ELR (cell line): ENCODE measurements around the gene MRPS23.
A peak's percentile ranks its signal among the peaks of the same experiment; 100 is the strongest.

Source experiments
- DNase-seq: peaks from one replicate; pipeline ENCODE4 v3.0.0-alpha.2; 2015; ENCODE audit warnings: low read depth

The MRPS23 gene

DNA sequence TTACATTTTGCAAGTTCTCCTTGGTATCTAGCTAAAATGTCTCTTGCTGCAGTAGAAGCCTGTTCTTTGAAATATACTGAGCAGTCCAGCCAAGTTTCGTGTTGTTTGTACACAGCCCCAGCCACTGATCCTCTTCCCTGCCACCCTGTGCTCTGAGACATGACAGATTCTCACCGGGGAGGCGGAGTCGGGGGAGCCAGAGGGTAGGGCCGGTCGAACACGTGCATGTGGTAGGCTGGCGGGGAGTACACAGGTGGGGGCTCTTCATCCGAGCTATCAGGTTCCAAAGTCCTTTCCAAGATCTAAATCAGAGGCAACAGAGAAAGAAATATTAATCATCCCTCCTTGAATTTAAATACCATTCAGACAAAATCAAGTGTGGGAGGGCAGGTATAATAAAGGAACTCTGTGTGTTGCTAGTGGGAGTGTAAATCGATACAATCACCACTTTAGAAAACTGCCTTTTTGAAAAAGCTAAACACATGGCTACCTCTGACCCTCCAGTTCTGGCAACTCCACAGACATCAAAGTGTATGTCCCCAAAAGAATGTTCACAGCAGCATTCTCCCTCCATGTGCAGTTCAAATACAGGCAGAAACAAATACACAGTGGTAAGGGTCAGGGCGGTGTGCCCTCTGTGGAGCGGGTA, 29.7 kb upstream of the MRPS23 start:
- peak; percentile 55 for DNase-seq

DNA sequence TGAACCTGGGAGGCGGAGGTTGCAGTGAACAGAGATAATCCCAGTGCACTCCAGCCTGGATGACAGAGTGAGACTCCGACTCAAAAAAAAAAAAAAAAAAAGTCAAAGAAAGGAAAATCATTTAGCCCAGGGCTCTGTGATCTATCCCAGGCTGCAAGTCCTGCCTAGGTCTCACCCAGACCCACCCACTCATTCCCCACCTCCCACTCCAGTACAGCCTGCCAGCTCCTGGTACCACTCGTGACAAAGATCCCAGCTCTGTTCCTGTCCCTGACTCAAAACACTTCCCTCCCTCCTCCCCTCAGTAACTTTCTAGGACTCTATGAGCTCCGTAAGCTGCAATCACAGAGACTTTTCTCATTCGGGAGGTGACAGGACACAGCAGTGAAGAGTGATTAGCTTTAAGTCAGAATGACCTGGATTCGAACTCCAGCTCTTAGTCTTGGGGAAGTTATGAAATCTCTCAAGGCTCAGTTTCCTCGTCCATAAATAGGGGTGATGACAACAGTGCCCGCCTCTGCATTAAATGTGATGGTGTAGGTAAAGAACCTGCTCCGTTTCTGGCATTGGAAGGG, 28.0 kb upstream of the MRPS23 start:
- no peak for DNase-seq

DNA sequence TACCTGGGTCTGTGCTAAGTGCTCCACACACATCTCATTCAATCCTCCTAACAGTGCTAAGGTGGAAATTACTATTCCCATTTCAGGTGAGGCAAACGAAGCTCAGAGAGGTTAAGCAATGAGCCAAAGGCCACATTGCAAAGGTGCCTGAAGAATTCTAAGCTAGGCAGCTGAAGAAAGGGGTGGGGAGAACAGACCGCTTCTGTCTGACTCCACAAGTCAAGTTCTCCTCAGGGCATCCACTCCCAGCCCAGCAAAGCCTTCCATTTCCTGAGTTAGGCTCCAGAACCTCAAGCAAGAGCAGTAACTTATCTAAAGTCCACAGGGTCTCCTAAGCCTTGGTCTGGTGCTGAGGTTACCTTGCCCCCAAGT, 27.0 kb upstream of the MRPS23 start:
- DNase-seq: peak; percentile 36

DNA sequence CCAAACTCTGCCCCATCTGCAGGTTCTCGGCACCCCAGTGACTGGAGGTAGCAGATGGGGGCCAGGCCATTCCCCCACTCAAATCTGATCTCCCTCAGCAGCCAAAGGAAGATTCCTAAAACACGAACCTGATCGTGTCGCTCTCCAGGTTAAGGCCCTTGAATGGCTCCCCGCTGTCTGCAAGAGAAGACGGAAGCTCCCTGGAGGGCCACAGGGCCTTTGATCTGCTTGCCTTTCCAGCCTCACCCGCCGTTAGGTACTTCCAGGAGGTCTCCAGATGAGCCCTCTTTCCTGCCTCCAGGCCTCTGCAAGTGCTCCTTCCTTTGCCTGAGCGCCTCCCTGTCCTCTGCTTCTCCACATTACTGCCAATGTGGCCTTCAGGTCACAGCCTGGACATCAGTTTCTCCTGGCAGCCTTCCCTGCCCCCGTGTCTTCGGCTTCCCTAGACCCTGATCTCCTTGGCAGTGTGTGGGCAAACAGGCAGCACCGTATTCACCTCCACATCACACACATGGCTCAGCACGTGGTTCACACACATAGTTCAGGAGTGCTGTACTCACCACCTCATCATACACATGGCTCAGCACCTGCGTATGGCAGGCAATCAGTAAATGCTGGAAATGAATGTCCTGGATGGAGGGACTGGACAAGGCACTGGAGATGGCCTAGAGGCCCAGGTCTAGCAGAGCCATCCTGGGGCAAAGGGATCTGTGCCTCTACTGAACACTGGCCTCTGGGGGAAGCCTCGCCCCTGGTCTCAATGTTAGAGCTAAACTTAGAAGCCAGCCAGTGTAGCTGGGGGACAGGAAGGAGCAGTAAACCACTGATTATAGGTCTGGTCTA, 26.4 kb upstream of the MRPS23 start:
- DNase-seq: peak; percentile 58

DNA sequence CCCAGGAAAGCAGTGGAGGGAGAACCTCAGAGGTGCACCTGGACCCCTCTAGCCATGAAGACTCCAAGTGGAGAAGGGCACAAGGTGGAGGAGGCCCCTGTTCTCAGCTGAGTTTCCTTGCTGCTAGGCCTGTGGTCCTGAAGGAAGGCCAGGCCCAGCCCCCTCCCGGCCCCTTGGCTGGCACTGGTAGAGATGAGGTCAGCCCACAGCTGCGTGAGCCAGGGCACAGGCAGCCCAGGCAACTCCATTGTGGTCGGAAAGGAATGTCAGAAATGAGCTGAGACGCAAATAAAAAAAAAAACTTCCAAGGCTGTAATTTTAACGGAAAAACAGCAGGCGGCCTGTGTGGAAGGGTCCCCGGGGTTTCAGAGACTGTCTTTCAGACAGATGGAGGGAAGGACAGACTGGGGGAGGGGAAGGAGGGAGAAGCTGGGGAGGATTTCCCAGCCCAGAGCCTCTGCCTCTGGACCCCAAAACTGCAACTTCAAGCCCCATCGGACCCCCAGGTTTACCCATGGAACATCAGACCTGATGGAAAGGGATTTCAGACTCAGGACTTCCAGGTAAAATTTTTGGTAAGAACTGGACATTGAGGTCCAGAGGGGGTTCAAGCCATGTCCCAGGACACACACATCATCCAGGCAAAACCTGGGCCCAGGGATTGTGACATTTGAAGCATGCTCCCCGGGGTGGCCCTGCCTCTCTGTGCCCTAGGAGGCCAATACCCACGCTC, 25.6 kb upstream of the MRPS23 start:
- DNase-seq: peak; percentile 99

DNA sequence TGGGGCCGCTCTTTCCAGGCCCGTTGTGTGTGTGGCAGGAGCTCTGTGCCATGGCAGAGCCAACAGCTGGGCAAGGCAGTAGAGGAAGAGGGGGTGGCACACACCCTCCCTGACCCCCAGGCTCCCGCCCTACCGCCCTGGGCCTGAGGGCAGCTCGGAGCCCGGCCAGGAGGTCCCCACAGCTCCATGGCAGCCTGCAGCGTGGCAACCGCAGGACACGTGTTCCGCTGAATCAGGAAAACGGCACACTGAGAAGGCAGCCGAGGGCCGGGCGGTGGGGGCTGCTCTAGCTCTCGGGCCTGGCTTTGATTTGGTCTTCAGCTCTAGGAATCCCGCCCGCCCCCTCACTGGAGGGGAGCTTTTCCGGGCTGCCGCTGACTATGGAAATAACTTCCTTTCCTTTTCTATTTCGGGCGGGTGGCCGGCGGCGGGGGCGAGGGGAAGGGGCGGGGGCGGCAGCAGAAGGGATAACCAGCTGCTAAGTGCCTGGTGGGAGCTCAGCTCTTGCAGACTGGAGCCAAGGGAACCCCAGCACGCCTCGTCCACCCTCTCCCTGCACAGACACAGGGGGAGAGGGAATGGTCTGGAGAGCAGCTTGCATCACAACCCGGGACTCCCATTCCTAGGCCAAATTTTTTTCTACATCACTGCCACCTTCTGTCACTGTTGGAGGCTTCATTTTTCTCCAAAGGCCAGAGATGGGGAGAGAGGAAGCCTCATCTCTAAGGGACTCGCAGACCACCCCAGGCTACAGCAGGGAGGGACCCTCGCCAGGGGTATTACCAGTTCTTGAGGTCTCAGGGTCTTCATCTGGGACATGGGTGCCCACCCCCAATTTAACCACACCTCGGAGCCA, 24.8 kb upstream of the MRPS23 start:
- peak; percentile 97 for DNase-seq

DNA sequence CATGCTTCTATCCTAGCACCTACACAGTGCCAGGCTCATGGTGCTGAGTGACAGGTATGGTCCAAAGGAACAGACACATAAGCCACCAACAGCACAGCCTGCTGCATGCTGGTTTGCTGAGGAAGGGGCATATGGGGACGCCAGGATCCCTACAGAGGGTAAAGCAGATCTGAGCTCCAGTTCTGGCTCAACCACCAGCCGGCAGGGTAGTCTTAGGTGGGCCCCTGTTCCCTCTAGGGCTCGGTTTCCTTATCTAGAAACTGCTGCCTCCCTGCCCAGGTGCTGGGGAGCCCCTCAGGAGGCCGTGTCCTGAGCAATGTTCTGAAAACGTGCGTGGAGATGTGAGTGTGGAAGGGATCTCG, 24.2 kb upstream of the MRPS23 start:
- DNase-seq: no peak

DNA sequence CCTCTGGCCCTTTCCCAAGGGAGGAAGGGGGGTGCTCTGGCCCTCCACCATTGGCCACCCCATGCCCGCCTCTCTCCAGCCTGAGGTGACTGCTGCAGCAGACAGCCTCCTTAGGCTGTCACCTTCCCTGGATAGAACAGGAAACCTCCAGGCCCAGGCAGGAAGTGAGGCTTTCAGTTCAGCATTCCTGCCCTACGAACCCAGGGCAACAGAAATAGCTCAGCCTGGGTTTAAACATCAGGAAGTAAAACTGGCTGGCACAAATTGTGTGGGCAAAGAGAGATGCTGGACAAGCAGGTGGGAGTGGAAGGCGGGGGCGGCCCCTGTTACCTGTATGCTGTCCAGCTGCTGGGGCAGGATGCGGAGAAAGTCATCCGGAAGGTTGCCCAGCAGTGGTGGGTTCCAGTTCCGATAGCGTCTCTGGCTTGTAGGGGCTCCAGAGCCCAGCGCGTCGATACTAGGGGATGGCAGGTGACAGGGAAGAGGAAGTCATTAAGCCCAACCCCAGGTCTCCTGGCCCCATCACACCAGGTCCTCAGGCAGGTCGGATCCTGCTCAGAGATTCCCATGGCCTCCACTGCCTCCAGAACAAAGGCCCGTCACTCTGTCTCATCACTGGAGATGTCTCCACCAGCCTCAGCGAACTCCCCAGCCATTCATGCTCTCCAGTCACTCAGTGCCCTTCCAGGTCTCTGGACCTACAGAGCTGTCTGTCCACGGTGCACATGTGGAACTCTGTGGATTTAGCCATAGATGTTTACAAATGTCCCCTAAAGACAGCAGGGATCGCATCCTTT, 23.6 kb upstream of the MRPS23 start:
- DNase-seq: peak; percentile 61

DNA sequence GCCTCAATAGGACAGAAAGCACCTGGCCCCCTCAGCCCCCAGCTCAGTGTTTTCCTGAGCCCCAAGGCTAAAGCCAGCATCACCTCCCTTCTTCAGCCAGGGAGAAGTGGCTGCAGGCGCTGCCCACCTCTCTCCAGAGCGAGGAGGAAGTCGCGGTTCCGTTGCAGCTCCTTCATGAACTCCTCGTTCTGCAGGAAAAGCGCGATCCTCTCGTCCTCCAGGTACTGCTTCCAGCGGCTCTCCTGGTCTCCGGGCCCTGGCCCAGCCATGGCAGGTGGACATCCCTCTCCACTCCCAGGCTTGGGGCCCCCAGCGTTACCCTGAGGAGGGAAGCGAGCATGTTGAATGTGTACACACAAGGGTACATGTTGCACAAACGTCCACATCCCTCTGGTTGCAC, 22.7 kb upstream of the MRPS23 start:
- no peak for DNase-seq

DNA sequence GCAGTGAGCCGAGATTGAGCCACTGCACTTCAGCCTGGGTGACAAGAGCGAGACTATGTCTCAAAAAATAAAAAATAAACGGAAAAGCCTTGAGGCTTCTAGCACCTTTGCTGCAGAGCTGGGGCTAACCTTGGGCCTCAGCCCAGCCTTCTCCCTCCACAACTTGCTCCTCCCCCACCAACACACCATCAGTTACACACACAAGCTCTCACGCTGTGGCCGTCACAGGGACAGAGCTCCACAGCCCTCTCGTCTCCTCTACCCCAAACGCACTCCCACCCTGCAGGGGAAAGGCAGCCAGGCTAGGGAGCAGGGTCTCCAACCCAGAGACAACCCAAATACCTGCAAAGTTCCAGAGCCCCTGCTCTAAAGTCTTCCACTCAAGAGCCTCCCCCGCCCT, 22.0 kb upstream of the MRPS23 start:
- no peak for DNase-seq

DNA sequence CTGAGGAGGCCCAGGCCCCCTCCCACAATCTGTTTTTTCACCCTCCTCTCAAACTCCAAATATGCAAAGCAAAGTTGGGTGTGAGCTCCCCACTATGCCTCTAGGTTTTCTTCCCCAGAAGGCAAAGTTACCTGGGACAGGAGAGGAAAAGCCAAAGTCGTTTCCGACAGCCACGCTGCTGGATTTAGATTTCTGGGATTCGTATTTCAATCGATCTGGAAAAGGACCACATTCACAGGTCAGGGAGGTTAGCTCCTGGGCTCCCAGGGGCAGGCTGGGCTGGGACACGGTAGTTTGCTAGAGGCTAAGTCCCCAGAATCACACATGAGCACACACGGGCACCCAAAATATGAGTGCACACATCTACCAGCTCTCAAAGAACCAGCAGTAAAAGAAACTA, 21.3 kb upstream of the MRPS23 start:
- DNase-seq: no peak

DNA sequence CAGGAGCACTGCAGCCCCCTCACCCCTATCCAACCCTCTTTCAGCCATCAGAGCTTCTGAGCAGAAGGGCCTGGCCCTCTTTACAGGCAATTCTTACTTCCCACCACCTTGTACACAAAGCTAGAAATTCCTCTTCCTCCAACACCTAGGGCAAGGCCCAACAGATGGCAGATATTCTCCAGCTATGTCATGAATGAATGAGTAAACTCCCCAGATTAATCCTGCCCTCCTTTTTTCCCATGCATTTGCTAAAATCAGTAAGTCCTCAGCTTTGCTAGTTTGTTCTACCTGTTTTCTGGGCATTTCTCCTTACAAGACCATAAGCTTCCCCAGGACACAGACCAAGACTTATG, 20.4 kb upstream of the MRPS23 start:
- peak; percentile 59 for DNase-seq

DNA sequence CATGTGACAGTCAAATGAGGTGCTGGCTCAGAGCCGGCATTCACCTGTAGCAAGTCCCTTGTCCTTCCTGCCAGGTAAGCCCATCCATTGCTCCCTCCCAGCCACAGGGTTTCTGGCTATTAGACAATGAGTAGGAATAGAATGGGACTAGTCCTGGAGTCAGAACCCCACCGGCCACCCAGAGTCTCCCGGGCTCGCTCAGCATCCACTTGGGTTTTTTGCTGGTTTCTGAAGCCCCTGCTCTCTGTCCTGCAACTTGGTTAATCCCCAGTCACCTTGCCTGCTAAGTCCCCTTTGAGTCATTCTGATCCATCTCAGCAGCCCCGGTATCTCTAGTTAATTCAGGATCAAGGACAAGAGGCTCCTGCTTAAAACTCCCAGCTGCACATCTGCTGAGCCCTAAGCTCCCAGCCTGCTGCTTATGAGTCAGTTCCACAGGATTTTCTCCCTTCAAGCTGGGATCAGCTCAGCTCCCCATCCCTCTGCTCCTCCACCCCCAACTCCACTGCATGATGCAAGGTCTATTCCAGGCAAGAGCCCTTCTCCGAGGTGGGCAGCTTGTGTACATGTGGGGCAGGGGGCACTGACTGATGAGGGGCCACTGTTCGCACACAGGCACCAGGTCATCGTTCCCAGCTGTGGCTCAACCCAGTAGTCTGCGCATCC, 19.9 kb upstream of the MRPS23 start:
- DNase-seq: peak; percentile 90

DNA sequence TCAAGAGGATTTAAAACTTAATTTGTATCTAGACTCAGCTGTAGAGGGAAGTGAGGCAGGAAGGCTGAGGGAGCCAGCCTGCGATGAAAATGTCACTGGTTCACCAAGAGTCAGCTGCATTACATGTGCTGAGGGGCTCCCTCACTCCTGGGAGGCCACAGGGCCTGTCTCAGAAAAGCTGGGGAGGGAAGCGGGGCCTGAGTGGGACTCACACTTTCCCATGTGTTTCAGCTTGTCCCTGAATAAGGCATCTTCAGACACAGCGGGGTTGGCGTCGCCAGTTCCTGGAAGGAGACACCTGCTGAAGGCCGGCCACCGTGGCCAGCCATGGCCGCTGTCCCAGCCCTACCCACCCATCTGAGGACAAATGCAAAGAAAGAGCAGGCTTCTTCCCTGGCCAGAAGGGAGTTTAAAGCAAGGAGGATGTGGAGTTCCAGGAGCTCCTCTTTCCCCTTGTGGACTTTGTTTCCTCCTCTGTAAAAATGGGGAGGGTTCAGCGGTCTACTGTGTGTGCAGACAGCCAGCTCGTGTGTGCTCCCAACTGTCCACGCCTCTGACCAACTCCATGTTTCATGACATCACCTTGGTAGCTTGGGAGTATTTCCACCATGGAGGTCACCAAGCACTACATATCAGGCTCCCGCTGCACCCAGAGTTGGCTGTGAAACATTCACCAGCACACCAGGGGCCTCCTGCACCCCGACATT, 19.2 kb upstream of the MRPS23 start:
- DNase-seq: no peak

DNA sequence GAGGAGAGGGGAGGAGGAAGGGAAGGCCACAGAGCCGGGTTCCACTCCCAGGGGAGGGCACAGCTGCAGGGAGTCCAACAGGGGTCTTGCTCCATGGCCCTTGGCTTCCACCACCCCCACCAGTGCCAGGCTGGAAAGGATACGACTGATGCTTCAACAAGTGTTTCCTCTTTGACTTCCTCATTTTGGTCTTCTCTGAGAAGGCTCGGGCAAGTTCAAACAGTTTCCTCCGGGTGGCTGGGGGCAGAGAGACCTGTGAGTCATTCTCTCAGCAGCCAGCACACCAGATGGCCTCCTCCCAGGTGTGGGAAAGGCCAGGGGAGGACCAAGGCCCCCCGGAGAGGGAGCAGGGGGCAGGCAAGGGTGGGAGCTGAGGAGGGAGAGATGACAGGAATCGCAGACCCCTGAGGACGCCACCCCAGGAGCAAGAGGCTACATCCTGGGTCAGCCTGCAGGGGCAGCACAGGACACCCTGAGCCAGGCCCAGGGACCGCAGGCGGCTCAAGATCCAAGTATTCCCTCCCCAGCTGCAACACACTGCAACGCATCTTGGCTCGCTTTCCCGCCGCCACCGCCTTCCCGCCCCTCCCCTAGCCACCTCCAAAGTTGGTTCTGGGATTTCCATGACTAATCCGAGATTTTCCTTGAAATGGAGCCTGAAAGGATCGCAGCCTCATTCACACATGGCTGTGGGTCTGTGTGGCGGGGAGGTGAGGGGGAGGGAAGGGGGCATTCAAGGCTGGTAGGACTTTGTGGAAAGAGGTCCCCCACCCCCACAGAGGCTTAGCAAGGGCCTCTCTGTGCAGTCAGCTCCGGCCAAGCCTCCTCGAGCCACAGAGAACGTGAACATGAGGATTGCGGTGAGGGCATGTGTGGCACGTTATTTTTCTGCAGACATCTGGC, 18.4 kb upstream of the MRPS23 start:
- peak; percentile 91 for DNase-seq

DNA sequence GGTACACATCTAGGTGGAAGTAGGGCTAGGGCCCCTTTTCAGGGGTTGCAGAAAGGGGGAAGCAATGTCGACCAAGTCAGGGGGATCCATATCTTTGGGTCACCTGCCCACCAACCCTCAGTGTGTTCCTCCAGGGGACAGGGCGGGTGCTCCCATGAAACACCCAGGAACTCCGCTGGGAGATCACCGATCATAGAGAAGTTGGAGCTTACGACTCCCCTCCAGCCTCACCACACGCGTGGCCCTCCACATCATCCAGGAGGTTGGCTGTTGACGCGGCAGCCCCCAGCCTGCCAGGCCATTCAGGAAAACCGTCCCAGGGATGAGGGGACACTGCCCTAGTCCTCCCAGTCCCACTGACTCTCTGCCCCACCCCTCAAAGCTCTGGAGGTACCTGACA, 17.3 kb upstream of the MRPS23 start:
- DNase-seq: no peak

DNA sequence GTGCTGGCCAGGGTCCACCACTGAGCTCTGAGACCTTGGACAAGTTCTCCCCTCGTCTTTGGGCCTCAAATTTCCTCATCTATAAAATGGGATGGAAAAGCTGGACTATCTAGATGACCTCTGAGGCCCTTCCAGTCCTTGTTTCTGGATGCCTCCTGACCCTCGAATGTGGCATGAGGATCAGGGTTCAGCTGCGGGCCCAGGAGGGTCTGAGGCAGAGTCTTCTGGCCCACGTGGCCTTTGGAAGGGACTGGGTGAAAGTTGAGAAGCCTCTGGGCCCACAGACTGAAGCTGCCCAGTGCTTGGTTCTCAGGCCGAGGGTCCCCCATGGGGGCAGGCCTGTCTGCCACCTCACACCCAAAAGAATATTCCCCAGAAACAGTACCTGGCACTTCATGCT, 16.9 kb upstream of the MRPS23 start:
- DNase-seq: no peak

DNA sequence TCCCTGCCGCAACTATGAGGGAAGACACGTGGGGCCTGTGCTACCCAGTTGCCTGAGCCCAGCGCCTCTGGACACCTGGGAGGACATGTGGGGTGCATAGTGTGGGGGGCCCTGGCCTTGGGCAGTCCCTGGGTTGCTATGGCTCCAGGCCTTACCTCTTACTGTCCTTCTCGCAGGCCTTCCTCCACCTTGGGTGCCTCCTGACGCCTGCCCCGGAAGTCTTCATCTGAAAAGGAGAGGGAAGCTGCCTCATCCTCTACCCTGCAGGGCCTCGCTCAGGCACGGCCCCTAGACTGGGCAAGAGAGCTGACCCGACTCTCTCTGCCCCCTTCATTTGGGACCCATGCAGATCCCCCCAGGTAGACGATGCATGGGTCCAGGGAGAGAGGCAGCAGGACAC, 16.5 kb upstream of the MRPS23 start:
- DNase-seq: no peak

DNA sequence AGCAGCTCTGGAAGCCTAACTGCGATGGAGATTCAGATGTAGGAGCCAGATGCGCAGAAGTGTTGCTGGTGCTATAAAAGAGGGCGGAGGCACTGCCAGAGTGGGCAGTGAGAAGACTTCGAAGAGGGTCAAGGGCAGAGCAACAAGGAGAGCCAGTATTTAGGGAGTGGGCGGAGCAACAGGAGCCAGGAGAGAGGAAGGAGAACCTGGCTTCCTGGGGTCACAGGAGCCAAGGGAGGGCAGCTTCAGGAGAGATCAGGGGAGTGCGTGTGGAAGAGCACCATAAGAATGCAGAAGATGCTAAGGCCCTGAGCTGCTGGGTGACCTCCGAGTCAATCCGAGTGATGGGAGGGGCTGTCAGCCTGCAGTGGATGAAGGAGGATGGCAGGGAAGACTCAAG, 14.4 kb upstream of the MRPS23 start:
- no peak for DNase-seq
